HG03196 (cell line): ENCODE data around the gene WDR77.
A peak's percentile ranks its signal among the peaks of the same experiment; 100 is the strongest.

Experiments used
- ATAC-seq: cut with Tn5 transposase; IDR thresholded peaks from one replicate; pipeline ENCODE4 v1.9.1; 2021; ENCODE audit not compliant: unreplicated experiment

WDR77 gene

DNA sequence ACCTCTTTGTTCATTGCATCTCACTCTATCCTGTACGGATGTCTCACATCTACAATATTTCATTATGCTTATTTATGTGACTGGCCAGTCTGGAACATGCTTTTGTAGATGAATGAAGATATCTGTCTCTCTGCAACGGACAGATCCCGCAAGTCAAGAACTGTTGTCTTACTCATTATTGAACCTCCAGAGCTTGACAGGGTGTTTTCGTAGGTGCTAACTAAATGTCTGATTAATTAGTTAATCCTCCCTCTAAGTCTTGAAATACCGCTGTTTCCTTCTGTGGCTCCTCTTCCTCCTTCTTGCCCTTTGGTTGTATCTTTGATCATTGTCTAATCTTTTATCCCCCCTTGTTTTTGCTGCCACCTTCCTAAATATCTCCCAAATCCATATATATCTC lies 21.5 kb upstream of the WDR77 start:
- ATAC-seq, result no peak

DNA sequence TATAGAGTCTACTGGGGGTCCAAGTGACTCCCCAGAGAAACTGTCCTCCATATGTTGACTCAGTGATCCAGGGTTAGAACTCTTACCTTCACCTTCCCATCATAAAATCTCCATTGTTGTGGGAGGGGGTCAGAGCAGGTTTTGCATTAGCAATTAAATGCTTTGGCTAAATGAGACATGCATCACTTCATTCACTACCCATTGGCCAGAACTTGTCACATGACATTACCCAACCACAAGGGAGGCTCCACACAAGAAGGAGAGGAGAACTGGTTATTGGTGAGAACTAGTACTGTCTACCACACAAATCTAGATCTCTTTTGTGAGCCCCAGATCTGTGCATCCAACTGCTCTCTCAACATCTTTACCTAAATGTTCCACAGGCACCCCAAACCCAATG lies 20.5 kb upstream of the WDR77 start:
- no peak for ATAC-seq

DNA sequence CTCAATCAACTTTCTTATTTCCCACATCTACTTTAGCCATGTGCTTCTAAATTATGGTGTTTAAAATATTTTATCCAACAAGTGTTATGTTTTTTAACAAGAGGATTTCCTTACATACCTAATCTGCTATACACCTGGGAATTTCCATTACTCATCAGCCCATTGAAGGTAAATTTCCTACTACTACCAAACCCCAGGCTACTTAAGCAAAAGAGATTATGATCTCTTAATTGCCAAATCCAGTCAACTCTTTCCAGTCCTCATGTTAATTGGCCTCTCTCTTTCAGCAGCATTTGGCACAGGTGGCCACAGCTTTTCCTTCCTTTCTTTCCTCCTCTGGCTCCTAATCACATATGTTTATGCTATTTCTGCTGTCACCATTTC lies 19.7 kb upstream of the WDR77 start:
- no peak for ATAC-seq

DNA sequence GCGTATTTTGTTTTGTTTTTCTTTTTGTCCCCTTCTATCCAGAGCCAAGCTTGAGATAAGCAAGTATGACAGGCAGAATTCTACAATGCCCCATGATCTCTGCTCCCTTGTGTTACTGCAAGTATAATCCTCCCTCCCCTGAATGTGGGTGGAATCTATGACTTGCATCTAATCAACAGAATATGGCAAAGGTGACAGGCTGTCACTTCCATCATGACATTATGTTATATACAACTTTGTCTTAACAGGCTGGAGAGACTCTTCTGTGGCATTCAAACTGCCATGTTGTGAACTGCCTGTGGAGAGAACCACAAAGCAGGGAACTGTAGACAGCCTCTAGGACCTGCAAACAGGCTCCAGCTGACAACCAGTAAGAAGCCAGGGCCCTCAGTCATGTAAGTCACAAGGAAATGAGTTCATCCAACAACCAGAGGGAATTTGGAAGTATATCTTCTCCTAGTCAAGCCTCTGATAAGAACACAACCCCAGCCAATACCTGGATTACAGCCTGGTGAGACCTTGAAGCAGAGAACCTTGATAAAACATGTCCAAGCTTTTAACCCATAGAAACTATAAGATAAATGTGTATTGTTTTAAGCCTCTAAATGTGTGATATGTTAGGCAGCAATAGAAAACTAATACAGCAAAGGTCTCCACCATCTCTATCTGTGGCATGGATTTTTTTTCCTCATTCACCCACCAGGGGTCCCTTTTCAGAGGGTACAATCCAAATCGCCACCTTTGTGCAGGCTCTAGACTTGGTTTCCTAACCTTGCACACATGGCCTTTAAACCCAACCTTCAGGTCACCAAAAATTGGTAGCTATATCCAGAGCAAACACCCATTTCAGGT lies 19.0 kb upstream of the WDR77 start:
- ATAC-seq, result no peak

DNA sequence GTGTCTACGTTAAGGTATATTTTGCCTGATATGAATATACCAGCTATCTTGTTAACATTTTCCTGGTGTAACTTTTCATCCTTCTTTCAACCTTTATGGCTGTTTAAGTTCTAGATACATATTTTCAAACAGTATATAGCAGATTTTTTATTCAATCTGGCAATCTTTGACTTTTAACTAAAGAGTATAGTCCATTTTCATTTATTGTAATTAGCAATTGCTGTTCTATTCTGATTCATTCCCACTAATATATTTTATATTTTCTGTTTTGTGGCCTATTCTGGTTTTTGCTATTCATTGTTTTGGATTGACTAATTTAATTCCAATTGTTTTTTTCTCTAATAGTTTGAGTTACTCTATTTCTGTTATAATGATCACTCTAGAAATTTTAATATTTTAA lies 17.4 kb upstream of the WDR77 start:
- no peak for ATAC-seq

DNA sequence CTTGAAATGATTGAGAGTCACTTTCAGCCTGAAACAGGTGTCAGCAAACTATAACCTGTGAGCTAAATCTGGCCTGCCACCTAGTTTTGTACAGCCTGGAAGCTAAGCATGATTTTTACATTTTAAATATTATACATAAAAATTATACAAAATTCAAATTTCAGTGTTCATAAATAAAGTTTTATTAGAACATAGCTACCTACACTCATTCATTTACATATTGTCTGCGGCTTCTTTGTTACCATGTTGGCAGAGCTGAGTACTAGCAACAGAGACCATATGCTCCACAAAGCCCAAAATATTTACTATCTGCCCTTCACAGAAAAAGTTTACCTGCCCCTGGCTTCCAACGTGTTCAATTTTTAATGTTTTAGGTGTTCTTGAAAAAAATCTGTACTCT lies 16.7 kb upstream of the WDR77 start:
- no peak for ATAC-seq

DNA sequence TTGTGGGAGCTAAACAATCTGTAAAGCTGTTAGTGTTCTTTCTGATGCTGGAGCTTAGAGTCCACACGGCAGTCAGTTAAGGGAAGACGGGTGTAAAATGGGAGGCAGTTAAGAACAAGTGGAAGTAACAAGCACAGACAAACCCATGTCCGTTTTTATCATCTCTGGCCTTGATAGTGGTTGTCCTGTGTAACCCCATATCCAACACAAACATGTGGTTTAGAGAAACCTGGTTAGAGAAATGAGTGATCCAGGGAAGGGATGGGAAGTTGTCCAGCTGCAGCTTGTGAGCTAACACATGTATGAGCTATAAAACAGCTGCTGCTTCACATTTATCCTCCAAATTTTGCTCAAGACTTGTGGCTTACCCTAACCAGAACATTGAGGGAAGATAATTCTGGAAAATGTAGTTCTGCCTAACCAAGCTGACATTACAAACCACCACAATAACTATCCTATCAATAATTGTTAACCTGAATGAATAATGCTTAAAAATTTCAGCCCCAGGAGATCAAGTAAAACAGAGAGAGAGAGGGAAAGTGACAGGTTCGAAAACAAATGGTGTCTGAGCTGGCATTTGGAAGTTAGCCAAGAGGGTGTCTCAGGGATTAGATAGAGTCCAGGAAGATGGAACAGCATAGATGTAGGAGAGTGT lies 14.1 kb upstream of the WDR77 start:
- ATAC-seq, result no peak

DNA sequence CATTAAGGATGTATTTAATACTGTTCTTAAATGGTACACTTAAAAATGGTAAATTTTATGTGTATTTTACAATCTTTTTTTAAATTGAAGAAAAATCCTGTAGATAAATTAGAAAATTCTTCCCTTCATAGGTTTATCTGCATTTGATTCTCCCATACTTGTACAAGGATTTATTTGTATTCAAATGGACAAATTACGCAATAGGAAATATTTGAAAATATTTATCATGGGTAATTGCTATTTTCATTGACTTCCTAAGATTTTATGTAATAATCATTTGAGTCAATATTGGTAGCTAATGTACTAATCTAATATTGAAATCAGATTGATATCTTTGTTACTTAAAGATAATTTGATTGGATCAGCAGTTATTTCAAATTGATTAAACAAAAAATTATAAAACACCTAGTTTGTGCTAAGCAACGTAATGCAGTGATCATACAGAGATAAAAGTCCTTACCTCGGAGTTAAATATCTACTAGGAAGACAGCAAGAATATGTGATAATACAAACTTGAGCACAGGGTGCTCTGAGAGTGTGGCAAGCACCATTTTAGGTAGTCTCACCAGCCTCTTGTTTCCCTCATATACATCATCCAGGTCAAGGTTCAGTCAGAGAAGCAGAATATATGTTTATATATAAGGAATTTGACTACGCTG lies 13.4 kb upstream of the WDR77 start:
- ATAC-seq, result no peak

DNA sequence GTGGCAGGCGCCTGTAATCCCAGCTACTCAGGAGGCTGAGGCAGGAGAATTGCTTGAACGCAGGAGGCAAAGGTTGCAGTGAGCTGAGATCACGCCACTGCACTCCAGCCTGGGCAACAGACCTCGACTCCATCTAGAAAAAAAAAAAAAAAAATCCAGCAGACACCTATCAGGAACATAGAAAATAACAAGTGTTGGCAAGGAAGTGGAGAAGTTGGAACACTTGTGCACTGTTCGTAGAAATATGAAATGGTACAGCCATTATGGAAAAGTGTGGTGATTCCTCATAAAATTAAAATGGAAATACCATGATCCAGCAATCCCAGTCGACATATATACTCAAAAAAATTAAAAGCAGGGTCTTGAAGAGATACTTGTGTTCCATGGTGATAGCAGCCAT lies 12.7 kb upstream of the WDR77 start:
- ATAC-seq, result no peak

DNA sequence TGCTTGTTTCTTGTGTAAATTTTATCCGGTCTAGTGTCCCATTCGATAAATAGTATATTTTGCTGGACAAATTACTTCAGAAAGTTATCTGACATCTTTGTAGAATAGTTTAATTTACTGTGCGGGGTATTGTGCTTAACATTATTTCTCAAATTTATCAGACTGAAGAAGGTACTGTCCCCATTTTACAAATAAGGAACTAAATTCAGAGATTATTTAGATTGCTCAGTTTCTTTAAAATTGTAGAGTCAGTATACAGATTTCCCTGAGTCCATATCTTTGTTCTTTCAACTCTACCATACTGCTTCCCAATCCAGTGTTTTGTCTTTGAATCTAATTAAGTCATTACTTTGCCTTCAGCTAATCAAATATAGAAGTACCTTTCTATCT lies 6.6 kb upstream of the WDR77 start:
- ATAC-seq, result no peak

DNA sequence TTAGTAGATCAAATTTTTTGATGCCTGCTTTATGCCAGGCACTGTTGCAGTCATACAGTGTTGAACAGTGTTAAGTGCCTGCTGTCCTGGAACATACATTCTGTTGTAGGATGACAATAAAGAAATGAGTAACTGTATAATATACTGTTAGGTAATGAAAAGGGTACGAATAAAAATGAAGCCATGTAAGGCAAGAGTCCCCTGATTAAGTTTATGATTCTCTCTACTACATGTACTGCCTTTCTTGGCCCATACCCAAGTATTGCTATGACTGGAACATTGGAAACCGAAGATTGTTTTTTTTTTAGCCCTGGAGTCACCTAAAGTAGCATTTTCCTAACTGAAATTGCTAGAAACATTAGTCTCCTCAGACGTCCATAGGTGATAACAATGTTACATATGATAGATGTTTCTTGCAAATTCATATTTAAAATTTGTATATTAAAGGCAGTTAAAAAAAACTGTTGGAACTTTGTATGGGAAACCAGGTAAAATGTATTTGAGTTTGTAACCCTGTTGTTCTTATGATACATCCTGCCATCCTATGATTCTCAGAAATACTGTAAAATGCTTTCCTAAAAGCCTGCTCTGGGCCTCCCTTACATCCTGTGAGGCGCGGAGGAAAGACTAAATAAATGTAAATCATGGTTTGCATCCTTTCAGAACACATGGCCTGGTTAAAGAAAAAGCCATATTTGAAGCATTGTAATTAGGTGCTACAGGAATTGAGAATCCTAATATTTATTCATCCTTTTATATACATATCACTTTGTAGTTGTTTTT lies 6.0 kb upstream of the WDR77 start:
- no peak for ATAC-seq

DNA sequence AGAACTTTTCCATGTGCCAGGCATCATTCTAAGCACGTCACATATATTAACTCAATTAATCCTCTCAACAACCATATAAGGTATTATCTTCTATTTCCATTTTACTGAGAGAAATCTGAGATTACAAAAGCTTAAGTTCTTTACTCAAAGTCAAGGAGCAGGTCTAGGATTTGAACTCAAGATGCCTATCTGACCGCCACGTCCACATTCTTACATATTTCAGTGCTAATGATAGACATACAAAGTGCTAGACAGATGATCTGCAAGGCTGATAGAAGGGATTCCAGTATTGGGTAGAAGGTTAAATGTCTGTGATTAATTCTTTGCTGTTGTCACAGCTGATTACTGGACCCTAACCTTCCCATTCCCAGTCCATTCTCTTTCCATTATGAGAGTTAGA lies 4.7 kb upstream of the WDR77 start:
- ATAC-seq, result no peak

DNA sequence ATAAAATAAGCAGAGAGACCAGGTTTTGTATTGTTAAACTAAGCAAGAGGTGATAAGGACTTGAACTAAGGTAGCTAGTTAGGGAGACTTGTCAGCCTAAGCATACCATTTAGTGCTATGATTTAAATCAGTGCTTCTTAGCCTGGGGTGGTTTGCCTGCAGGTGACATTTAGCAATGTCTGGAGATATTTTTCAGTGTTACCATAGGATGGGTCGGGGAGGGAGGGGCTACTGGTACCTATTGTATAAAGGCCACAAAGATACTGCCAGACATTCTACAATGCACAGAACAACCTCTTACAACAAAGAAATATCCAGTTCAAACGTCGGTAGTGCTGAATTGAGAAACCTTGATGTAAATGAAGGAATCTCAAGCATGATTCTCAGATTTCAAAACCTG lies 3.5 kb upstream of the WDR77 start:
- ATAC-seq, result no peak

DNA sequence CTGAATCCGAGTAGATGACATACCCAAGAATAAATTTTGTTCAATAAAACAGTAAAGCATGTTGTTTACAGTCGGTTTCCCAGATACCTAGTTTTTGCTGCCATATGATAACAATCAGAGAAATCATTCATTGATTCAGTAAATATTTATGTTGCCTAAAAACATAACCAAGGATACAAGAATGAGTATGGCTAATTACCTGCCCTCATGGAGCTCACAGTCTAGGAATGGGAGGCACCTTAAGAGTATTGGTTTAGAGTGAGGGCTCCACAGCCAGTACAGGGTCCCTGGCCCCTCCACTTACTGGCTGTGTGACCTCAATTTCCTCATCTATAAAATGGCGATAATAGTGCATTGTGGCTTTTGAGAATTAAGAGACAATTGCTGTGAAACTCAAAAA lies 1.1 kb upstream of the WDR77 start:
- no peak for ATAC-seq

DNA sequence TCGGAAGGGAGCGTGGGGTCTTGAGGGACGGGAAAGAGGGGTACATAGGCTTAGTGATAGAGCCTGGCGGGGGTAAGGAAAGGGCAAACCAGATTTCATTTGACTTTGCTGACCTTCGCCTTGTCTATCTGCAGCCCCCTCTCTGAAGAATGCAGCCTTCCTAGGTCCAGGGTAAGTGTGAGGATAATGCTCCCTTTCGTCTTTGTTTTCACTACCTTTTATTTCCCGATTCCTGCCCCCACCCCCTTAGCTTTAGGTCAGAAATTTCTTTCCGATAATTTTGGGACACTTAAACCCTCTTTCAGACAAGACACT lies 604 bp upstream of the WDR77 start:
- no peak for ATAC-seq

DNA sequence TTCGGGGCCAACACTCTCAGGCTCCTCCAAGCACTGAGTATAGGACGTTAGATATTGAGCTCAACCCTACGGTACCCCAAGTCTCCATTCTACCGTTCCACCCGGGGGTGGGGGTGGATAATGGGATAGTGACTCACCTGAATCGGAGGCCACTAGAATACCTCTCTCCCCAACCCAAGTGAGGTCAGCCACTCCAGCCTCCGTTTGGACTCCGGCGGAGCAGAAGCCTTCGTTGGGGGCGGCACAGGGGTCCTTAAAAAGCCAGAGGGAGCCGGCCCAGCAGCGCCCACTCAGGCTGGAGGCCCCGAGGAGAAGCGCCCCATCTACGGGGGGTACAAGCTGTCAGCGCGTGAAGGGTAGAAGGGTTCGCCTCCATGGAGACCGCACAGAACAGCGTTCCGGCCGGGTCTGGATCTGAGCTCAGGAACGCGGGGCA lies 556 bp downstream of the WDR77 start:
- peak; percentile 18 for ATAC-seq

DNA sequence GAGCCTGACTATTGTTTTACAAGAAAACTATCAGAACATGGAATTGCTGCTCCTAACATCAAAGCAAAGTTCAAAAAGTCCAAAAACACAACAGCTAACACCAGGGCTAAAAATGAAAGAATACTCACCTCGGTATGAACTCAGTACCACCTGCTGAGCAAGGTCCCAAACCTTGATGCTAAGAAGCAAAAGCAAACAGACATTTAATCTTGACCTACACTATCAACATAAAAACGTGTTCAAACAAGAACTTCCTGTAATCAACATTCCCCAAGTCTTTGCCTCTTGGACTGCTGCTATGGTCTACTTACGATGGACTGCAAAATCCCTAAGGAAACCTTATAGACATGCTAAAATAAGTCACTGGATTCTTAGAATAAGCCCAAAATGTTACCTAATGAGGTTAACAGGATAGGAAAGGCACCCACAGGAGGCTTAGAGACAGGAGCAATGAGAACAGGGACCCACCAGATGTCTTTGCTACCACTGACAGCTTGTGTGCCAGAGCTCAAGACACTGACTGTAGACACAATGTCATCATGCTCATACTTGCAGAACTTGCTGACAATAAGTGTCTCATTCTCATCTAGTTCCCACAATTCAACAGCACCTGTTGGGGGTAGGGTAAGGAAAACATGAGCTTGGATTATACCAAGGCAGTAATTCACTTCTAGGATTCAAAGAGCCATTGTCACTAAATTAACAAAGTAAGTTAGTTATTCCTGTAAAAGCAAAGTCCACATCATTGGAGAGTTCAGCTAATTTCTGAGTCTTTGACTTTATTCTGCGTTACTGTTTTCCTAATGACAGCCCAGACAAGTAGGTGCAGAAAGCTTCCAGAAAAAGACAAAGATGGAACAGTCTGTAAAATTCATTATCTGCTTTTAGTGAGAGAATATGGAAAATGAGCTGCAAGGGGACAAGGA lies 1.8 kb downstream of the WDR77 start:
- no peak for ATAC-seq

DNA sequence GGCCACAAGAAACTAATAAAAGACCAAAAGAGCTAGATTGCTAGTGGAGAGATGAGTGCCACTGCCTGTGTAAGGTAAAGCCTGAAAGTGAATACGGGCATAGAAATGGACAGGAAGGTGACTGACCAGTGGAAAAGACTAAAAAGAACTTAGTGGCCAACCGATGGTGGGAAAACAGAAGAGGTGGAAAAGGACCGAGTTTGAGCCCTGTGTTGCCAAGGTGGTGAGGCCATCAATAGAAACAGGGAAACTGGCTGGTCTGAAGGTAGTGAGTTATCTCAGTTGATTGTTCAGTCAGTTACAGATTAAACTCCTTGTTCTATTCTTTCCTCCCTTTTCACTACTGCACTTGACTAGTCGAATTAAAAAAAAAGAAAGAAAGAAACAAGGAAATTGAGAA lies 2.5 kb downstream of the WDR77 start:
- no peak for ATAC-seq

DNA sequence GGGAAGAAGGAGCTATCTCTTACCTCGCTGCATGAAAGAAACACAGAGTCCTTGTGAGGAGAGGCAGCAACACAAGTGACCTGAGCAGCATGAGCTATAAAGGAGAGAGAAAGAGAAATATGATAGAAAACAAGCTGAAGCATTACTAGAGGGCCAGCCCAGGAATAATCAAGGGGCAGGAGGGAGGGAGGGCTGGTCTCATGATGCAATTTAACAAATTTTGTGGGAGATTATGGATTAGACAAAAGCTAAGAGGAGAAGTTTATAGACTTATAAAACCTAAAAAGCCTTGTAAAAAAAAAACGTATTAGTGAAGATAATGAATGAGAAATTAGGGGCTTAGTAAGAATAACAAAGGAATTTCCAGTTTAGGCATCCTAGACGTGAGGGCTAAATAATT lies 5.0 kb downstream of the WDR77 start:
- no peak for ATAC-seq

DNA sequence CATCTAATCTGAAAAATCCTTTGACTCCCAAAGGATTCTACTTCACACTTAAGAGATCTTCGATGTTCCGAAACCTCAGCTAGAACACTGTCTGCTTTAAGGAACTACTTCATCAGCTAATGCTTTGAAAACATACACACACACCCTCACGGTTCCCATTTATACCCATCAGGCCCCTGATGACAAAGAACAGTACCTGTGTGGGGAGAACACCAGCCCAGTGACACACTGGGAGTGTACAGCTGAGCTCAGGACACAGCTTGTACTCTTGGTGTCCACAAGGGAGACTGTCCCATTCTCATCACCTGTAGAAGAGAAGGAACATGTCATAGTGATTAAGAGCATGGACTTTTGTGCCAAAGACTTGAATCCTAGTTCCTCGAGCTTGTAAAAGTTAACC lies 6.6 kb downstream of the WDR77 start:
- ATAC-seq, result no peak
